OCI-LY1 (cell line): ENCODE measurements around the gene PTGES2.

Experiments used
- CTCF ChIP-seq: fragments of 200-600 bp; sonication (generic), shearing (Covaris generic); IDR thresholded peaks from 2 replicates; pipeline ENCODE4 v1.5.1; 2017; ENCODE audit warnings: mild to moderate bottlenecking, antibody characterized with exemption, low read length, moderate library complexity, mixed read lengths
- EZH2 ChIP-seq: fragments of 200-600 bp; sonication (generic), shearing (Covaris generic); IDR thresholded peaks from 2 replicates; pipeline ENCODE4 v1.8.0; 2017; ENCODE audit warnings: borderline replicate concordance, mixed run types, mild to moderate bottlenecking, antibody characterized with exemption, low read length, moderate library complexity, mixed read lengths

- TF ChIP-seq CTCF (no peak), EZH2 (no peak)
These were observed 6.6 kb downstream of the PTGES2 start for GRCh38 chr9:128120741-128121465.
